HTR-8/SVneo (cell line): Measurements from ENCODE around the gene PHETA2.
"Not testable (repeated sequence)": the region's sequence is repeated elsewhere in the genome, so short reads cannot be mapped to it uniquely, and the experiment has no call there.

Experiments
- DNase-seq: peaks from one replicate; pipeline ENCODE4 v3.0.0; 2011; ENCODE audit warnings: low spot score, mixed read lengths; ENCODE audit not compliant: insufficient read length
- FAIRE-seq: peaks from 2 replicates; lab custom pipeline; 2011; peaks lifted over from hg19 to GRCh38; lab: Jason Lieb, UNC

Gene PHETA2

GRCh38 chr22:42068291-42068690 is 5.8 kb upstream of the PHETA2 start:
- FAIRE-seq (no peak), DNase-seq (no peak)

DNA sequence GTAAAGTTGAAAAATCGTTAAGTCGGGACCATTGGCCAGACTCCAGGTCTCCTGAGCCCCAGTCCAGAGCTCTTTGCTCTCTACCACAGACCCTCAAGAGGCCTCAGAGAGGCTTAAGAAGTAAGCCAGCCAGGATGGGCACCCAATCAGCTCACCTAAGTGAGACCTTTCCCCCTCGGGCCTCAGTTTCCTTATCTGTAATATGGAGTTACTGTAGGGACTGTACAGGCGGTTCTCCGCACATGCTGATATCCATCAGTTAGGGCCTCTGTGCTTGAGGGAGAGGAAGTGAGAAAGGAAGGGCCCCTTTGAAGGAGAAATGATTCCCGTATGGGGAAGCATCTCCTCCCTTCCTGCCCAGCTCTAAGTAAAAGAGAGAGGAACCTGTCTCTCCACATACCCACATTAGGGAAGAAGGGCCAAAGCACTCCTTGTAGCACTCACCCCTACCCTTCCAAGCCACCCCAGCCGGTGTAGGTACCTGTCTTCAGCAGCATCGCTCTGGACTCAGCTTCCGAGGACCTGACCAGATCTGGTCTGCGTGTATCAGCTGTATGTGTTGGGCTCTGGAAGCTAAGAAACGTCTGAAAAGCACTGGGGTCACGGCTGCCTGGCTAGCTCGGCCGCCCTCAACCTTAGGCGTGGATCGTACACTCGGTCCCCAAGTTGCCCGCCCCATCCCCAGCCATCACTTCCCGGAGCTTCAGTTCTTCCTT is 4.1 kb upstream of the PHETA2 start:
- DNase-seq: no peak
- no peak for FAIRE-seq

GRCh38 chr22:42070517-42071422 is 3.3 kb upstream of the PHETA2 start, which contains the start of gene NAGA:
NAGA (minus strand) TSS chr22:42070812; CDS start chr22:42070297, 515 bp downstream.
- FAIRE-seq: peak; percentile 98

GRCh38 chr22:42071508-42071907 is 2.5 kb upstream of the PHETA2 start:
- not testable (repeated sequence) for FAIRE-seq, DNase-seq

More at GRCh38 chr22:42070517-42071422, 3.3 kb upstream of the PHETA2 start, which contains the start of gene NAGA:
- peak; percentile 95 for DNase-seq

- DNase-seq (no peak), FAIRE-seq (no peak)
Observed at GRCh38 chr22:42072606-42073330, 1.3 kb upstream of the PHETA2 start.

DNA sequence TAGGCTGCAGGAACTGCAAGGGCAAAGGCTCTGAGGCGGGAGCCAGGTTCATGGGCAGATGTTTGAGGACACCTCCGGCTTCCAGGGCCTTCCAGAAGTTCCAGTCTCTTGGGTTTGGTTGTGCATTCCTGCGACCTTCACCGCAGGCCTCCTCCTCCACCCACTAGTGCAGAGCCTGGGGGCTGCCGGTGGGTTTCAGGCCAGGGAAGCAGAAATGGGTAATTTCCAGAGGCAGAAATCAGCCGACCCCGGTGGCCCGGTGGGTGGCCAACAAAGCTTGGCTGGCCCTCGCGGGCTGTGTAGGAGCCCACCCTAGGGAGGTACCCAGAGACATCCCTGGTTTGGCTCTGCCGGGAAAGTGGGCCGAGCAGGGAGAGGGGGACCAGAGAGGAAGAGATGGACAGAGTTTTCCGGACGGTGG is 417 bp upstream of the PHETA2 start:
- DNase-seq: no peak
- FAIRE-seq: no peak

DNA sequence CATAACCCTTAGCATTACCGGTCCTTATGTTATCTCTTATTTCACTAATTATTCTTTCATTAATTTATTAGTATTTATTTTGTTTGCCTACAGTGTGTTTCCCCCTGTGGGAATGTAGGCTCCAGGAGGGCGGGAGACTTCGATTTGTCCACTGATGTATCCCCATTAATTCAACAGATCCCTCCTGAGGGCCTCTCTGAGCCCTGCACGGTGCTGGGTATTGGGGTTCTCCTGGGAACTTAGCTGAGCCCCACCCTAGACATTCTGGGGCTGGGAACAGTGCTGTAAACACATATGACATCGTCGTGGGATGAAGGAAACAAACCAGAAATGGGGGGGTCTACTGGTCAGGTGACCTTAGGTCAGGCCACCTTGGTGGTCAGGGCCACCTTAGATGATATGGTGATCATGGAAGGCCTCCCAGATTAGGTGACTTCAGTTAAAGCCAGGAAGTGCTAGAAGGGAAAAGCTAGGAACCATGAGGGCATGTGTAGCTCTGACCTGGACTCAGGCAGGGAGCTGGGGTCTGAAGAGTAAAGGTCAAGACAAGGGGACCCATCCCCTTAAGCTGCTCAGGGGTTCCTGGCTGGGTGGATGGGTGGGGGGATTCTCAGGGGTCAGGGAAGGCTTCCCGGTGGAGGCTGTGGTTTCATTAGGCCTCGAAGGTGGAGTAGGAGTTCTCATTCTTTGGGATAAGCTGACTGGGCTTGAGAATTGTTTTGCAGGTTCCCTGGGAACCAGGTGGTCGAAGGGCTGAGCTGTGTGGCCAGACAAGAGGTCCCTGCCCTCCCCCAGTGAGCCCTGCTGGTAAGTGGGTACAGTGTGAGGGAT is 1.0 kb downstream of the PHETA2 start:
- DNase-seq (no peak), FAIRE-seq (no peak)

GRCh38 chr22:42076764-42077485 is 2.9 kb downstream of the PHETA2 start:
- FAIRE-seq: no peak
- no peak for DNase-seq

DNA sequence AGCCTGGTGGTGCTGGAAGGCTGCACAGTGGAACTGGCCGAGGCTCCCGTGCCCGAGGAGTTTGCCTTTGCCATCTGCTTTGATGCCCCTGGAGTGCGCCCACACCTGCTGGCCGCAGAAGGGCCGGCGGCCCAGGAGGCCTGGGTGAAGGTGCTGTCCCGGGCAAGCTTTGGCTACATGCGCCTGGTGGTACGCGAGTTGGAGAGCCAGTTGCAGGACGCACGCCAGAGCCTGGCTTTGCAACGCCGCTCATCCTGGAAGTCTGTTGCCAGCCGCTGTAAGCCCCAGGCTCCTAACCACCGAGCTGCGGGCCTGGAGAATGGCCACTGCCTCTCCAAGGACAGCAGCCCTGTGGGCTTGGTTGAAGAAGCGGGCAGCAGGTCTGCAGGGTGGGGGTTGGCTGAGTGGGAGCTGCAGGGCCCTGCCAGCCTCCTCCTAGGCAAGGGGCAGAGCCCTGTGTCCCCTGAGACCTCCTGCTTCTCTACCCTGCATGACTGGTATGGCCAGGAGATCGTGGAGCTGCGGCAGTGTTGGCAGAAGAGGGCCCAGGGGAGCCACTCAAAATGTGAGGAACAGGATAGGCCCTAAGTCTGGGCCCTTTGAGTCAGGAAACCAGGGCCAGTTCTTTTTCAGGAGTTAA is 3.6 kb downstream of the PHETA2 start:
- DNase-seq: no peak
- no peak for FAIRE-seq

DNA sequence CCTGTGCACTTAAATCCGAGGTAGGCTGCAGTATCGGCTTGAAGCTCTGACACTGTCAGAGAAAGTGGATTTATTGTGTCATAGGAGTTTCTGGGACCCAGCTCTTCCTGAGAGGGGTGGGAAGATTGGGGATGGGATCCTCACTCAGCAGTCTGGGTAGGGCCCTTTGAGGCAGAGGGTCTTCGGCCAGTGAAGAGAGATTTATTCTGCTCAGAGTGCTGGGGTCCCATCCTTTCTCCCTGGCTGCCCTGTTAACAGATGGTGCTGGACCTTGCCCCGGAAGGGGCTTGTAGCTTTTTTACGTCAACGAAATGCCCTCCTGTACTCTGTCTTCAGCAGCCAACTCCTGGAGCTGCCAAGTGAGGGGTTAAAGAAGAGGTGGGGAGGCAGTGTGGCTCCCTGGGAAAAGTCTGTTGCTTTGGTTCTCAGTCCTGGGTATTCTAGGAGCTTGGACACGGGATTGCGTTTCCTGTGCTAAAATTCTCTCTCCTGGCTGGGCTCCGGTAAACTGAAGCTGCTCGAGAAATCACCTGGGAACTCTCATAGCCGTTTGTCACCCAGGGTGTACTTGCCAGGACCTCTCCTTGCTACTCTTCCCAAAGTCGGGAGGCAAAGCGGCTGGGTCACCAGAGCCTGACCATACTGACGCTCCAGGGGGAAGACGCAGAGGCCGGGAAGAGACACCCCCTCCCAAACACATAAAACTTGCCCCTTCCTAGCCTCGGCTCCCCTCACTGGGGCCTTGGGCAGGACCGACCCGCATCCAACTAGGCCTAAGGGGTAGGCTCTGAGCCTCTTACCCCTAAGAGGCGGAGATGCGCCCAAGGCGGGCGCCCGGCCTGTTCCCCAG is 4.6 kb downstream of the PHETA2 start:
- FAIRE-seq: no peak
- no peak for DNase-seq

DNA sequence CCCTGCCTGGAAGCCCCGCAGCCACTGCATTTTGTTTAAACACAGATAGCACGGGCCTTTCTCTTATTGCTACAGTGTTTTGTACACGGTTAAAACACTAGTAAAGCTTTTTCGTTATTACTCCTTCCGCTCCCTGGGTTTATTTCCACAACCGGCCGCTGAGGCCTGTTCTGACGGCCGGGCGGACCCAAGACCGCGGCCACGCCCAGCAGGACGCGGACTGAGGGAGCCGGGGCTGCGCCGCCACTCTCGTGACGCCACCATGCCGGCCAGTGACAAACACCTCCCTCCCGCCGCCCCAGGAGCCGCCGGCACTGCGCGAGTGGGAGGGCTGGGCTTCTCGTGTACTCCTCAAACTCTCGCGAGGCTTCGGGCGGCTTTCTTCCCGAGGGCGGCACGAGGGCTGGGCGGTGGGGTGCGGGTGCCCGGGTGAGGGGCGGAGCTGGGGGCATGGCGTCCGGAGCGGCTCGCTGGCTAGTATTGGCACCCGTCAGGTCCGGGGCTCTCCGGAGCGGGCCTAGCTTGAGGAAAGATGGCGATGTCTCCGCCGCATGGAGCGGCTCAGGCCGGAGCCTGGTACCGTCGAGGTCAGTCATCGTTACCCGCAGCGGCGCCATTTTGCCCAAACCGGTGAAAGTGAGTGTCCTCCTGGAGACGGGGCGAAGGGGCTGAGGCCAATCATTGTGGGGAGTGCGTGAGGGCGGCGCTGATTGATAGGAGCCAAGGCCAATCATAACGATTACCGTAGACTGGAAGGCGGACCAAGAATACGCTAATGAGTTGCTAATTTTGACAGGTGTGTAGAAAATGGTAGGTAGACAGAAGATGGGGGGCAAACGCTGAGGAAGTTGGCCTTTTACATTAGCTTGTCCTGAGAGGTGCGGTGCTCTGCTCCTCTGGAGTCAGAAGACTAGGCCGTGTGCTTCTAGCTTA is 5.5 kb downstream of the PHETA2 start, which contains the start of gene SMDT1:
Gene SMDT1, plus strand, starts transcription at position 382 of the 933 bp plus-strand sequence. Its CDS starts 69 bp downstream, at position 451.
- DNase-seq: peak; percentile 98
- FAIRE-seq: peak; percentile 93

- no peak for FAIRE-seq
- no peak for DNase-seq
Observed at GRCh38 chr22:42080287-42080686, 6.2 kb downstream of the PHETA2 start.

DNA sequence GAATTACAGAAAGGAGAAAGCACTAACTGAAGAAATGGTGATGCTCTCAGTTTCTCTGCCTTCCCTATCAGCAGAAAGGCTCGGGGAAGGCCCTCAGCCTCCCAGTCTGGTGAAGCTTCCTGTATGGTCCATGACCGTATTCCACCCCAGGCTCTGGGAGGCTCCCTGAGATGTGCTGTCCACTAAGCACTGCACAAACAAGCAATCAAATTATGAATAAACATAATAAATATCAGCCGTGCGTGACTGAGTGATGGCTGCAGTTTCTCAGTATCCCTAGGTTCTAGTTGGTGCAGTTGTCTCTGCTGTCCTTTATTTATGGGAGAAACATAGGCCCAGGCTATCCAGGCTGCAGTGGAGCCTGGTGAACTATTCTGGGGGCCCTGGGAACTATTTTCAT is 9.1 kb downstream of the PHETA2 start:
- DNase-seq: no peak

GRCh38 chr22:42084874-42085273 is 10.8 kb downstream of the PHETA2 start:
- DNase-seq (no peak), FAIRE-seq (no peak)

More for the DNA sequence above, 9.1 kb downstream of the PHETA2 start:
- no peak for FAIRE-seq

GRCh38 chr22:42086051-42086450 is 12.0 kb downstream of the PHETA2 start:
- no peak for DNase-seq
- FAIRE-seq: no peak
